Stimulated activated naive CD8-positive, alpha-beta T cell treated with anti-CD3 and anti-CD28 coated beads, Interleukin-15, amount 100 ng/mL, for 72 hours (primary cell): Measurements from ENCODE around the gene MBNL2.

Experiments used
- ATAC-seq: fragments of 150-1000 bp; cut with Tn5 transposase; 2 replicates; pipeline ENCODE4 v1.10.0; 2021; ENCODE audit warnings: mild to moderate bottlenecking, moderate library complexity
- DNase-seq, 2 donors: peaks; one replicate each; pipeline ENCODE4 v3.0.0; 2021 to 2022
- H3K27ac Mint-ChIP-seq, 2 donors: one replicate each; pipeline ENCODE4 v1.8.0; 2022; ENCODE audit warnings: mild to moderate bottlenecking in 2 of 2, mixed read lengths in 2 of 2, moderate library complexity in 2 of 2
- H3K27me3 Mint-ChIP-seq: one replicate; pipeline ENCODE4 v1.8.0; 2022; ENCODE audit warnings: mixed read lengths
- H3K4me1 Mint-ChIP-seq: one replicate; pipeline ENCODE4 v1.8.0; 2022; ENCODE audit warnings: mild to moderate bottlenecking, mixed read lengths
- H3K4me3 Mint-ChIP-seq, 2 donors: one replicate each; pipeline ENCODE4 v1.8.0; 2022; ENCODE audit warnings: mild to moderate bottlenecking in 2 of 2, mixed read lengths in 2 of 2, moderate library complexity in 1 of 2
- H3K9me3 Mint-ChIP-seq, 2 donors: one replicate each; pipeline ENCODE4 v1.8.0; 2022; ENCODE audit warnings: mixed read lengths in 2 of 2

Gene MBNL2

GRCh38 chr13:97264663-97265062 lies 42.5 kb downstream of the MBNL2 start:
- Mint-ChIP-seq H3K4me3 (no peak overlapping the region), H3K4me1 (peaks cover 56% of the 10 kb centered on the region), H3K27ac (no peak overlapping the region), H3K27me3 (no peaks in the 10 kb centered on the region), H3K9me3 (no peaks in the 10 kb centered on the region)
- DNase-seq (no peak), ATAC-seq (no peak)

GRCh38 chr13:97266332-97266731 lies 44.2 kb downstream of the MBNL2 start:
- peaks cover 45% of the 10 kb centered on the region for H3K4me1 Mint-ChIP-seq
- H3K27me3 Mint-ChIP-seq: no peaks in the 10 kb centered on the region
- H3K4me3 Mint-ChIP-seq: no peak overlapping the region
- H3K27ac Mint-ChIP-seq: no peak overlapping the region
- H3K9me3 Mint-ChIP-seq: no peaks in the 10 kb centered on the region
- no peak for DNase-seq
- no peak for ATAC-seq

GRCh38 chr13:97266772-97267417 lies 44.8 kb downstream of the MBNL2 start:
- ATAC-seq (no peak), DNase-seq (no peak)
- Mint-ChIP-seq H3K4me1 (peaks cover 39% of the 10 kb centered on the region), H3K9me3 (no peaks in the 10 kb centered on the region), H3K4me3 (no peak overlapping the region), H3K27me3 (no peaks in the 10 kb centered on the region), H3K27ac (no peak overlapping the region)

- no peak overlapping the region for H3K27ac Mint-ChIP-seq
- H3K27me3 Mint-ChIP-seq: no peaks in the 10 kb centered on the region
- H3K4me1 Mint-ChIP-seq: peaks cover 33% of the 10 kb centered on the region
- DNase-seq (no peak), ATAC-seq (no peak)
- no peaks in the 10 kb centered on the region for H3K9me3 Mint-ChIP-seq
- H3K4me3 Mint-ChIP-seq: no peak overlapping the region
Observed at GRCh38 chr13:97267418-97268059, 45.4 kb downstream of the MBNL2 start.

GRCh38 chr13:97268772-97269171 lies 46.6 kb downstream of the MBNL2 start:
- Mint-ChIP-seq H3K4me3 (no peak overlapping the region), H3K9me3 (no peaks in the 10 kb centered on the region), H3K27ac (no peak overlapping the region), H3K4me1 (peaks cover 26% of the 10 kb centered on the region), H3K27me3 (no peaks in the 10 kb centered on the region)
- DNase-seq (no peak), ATAC-seq (no peak)

- no peak for ATAC-seq
- Mint-ChIP-seq H3K4me3 (no peak overlapping the region), H3K4me1 (peaks cover 24% of the 10 kb centered on the region), H3K9me3 (no peaks in the 10 kb centered on the region), H3K27ac (no peak overlapping the region), H3K27me3 (no peaks in the 10 kb centered on the region)
- DNase-seq: no peak
Observed at GRCh38 chr13:97269603-97270002, 47.5 kb downstream of the MBNL2 start.

GRCh38 chr13:97272526-97272925 lies 50.4 kb downstream of the MBNL2 start:
- Mint-ChIP-seq H3K9me3 (no peaks in the 10 kb centered on the region), H3K4me1 (peaks cover 40% of the 10 kb centered on the region), H3K27ac (no peak overlapping the region), H3K27me3 (no peaks in the 10 kb centered on the region), H3K4me3 (no peak overlapping the region)
- no peak for DNase-seq
- no peak for ATAC-seq

GRCh38 chr13:97273341-97273831 lies 51.3 kb downstream of the MBNL2 start:
- H3K4me1 Mint-ChIP-seq: peaks cover 35% of the 10 kb centered on the region
- no peaks in the 10 kb centered on the region for H3K27me3 Mint-ChIP-seq
- no peak overlapping the region for H3K4me3 Mint-ChIP-seq
- ATAC-seq: no peak
- H3K27ac Mint-ChIP-seq: peak overlapping the region in 1 of 2 donors; percentile 42
- no peaks in the 10 kb centered on the region for H3K9me3 Mint-ChIP-seq
- no peak for DNase-seq

- ATAC-seq (no peak), DNase-seq (no peak)
- peaks cover 27% of the 10 kb centered on the region for H3K4me1 Mint-ChIP-seq
Observed at GRCh38 chr13:97274829-97275649, 52.9 kb downstream of the MBNL2 start.

GRCh38 chr13:97275776-97276501 lies 53.8 kb downstream of the MBNL2 start:
- no peaks in the 10 kb centered on the region for H3K9me3 Mint-ChIP-seq
- peaks cover 31% of the 10 kb centered on the region for H3K4me1 Mint-ChIP-seq
- no peak overlapping the region for H3K27ac Mint-ChIP-seq
- DNase-seq (no peak), ATAC-seq (no peak)
- H3K4me3 Mint-ChIP-seq: no peak overlapping the region
- no peaks in the 10 kb centered on the region for H3K27me3 Mint-ChIP-seq

More at GRCh38 chr13:97274829-97275649, 52.9 kb downstream of the MBNL2 start:
- Mint-ChIP-seq H3K27me3 (no peaks in the 10 kb centered on the region), H3K4me3 (no peak overlapping the region), H3K27ac (no peak overlapping the region), H3K9me3 (no peaks in the 10 kb centered on the region)

- Mint-ChIP-seq H3K27ac (no peak overlapping the region), H3K9me3 (no peaks in the 10 kb centered on the region), H3K4me1 (peaks cover 33% of the 10 kb centered on the region), H3K4me3 (no peak overlapping the region), H3K27me3 (no peaks in the 10 kb centered on the region)
- ATAC-seq: no peak
- no peak for DNase-seq
Observed at GRCh38 chr13:97276862-97277269, 54.7 kb downstream of the MBNL2 start.

- H3K27me3 Mint-ChIP-seq: no peaks in the 10 kb centered on the region
- peaks cover 45% of the 10 kb centered on the region for H3K4me1 Mint-ChIP-seq
- ATAC-seq (no peak), DNase-seq (no peak)
- no peak overlapping the region for H3K27ac Mint-ChIP-seq
- H3K9me3 Mint-ChIP-seq: no peaks in the 10 kb centered on the region
- no peak overlapping the region for H3K4me3 Mint-ChIP-seq
Observed at GRCh38 chr13:97278435-97279411, 56.6 kb downstream of the MBNL2 start.

GRCh38 chr13:97279913-97280312 lies 57.8 kb downstream of the MBNL2 start:
- no peaks in the 10 kb centered on the region for H3K27me3 Mint-ChIP-seq
- no peak overlapping the region for H3K27ac Mint-ChIP-seq
- DNase-seq: no peak
- H3K4me3 Mint-ChIP-seq: no peak overlapping the region
- ATAC-seq: no peak
- peaks cover 46% of the 10 kb centered on the region for H3K4me1 Mint-ChIP-seq
- H3K9me3 Mint-ChIP-seq: no peaks in the 10 kb centered on the region

- DNase-seq (no peak), ATAC-seq (no peak)
- no peaks in the 10 kb centered on the region for H3K9me3 Mint-ChIP-seq
- peak overlapping the region in 1 of 2 donors; percentile 65 for H3K27ac Mint-ChIP-seq
- peaks cover 45% of the 10 kb centered on the region for H3K4me1 Mint-ChIP-seq
- H3K27me3 Mint-ChIP-seq: no peaks in the 10 kb centered on the region
- no peak overlapping the region for H3K4me3 Mint-ChIP-seq
Observed at GRCh38 chr13:97280478-97280877, 58.3 kb downstream of the MBNL2 start.
